HG02885 (cell line): Measurements from ENCODE around the gene PDCD6IP.

Source experiments
- ATAC-seq: cut with Tn5 transposase; IDR thresholded peaks from one replicate; pipeline ENCODE4 v1.9.1; 2021; ENCODE audit warnings: mild to moderate bottlenecking; ENCODE audit not compliant: unreplicated experiment, poor library complexity

The PDCD6IP gene

DNA sequence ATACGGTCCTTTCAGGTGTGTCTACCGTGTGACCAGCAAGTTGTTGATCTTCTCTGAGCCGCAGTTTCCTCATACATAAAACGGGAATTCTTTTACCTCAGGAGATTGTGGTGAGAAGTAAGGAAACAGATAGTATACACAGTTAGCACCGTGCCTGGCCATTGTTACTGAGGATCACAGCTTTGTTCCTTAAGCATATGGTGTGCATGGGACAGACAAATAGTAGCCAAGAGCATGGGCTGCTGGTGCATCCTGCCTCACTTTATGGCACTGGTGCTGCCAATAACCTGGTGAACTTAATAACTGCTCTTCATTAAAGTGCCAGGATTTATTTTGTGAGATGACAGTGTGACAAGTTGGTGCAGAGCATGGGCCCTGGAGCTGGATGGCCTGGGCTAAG lies 86.3 kb downstream of the PDCD6IP start:
- no peak for ATAC-seq

DNA sequence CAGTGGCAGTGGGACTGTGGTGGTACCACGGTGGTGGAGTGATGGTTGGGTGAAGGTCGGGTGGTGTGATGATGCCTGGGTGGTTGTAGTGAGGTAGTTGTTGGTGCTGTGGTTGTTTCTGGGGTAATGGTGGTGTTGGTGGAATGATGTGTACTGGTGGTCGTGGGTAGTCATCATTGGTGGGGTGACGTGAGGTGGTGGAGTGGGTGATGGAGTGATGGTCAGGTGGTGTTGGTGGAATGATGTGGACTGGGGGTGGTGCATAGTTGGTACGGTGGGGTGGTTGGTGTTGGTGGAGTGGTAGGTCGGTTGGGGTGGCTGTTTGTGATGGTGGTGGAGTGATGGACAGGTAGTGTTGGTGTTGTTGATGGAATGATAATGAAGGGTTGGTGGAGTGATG lies 87.1 kb downstream of the PDCD6IP start:
- no peak for ATAC-seq

DNA sequence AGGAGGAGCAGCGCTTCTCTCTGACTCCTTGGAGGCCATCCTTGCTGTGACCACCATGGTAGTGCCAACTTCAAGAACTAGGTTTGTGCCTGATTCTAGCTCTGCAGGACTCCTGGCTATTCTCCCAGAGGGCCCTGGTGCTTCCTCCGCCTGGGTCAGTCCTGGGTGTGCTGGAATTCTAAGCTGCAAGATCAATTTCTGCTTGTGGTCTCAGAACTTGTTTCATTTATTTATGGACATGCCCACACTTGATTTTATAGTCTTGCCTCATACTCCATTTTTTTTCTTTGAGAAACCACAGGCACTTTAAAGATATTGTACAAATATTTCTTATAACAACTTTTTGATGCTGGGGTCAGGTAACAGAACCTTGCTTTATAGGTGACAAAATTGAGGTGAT lies 87.6 kb downstream of the PDCD6IP start:
- no peak for ATAC-seq

DNA sequence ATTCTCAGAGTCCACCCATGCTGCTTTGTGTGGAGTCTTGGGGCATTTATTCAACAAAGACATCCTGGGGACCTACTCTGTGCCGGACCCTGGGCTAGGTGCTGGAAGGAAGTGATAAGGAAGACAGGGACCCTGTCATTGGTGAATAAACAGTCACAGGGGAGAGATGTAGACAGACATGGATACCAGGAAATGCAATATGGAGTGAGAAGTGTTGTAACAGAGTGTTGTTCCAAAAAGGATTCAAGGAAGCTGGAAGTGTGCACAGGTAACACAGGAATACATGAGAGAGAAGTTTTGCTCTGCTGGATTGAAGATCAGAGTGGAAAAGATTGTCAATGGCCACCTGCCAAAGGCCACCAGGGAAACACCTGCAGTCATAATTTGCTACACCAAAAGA lies 89.0 kb downstream of the PDCD6IP start:
- ATAC-seq = no peak

DNA sequence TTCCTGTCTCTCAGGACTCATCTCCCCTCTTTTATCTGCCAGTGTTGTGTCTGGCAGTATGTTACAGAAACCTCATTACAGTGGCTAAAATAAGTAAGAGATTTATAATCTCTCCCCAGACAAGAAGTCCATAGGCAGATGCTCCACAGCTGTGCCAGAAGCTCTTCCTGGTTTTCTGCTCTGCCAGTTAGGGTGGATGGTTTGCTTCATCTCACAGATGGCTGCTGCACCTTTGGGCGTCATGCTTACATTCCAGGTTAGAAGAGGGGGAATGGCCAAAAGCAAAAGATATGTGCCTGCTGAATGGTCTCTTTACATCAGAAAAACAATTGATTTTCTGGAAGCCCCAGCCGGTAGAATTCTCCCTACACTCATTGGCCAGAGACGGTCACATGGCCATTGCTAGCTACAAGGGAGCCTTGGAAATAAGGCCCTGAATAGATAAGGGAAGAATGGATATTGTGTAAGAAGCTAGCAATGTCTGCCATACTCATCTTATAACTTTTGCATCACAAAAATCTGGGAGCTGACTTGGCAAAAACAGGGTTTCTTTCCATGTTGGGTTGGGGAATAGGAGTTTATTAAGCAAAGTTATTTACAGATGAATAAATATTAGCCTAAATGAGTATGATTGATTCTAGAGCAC lies 91.1 kb downstream of the PDCD6IP start:
- ATAC-seq = no peak

DNA sequence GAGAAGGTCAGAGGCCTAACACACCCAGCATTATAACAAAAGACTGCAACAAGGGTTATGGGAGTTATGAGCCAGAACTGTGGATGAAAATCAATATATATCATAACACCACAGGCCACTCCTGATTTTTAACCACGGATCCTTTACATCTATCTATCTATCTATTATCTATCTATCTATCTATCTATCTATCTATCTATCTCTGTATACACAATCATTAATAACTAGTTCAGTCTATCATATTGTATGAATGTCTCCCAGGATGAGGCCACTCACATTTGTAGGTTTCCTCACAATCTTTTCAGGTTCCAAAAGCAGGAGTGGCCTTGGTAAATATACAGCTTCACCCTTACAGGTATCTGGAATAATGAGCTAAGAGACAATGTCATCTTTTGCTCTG lies 94.2 kb downstream of the PDCD6IP start:
- ATAC-seq = no peak

DNA sequence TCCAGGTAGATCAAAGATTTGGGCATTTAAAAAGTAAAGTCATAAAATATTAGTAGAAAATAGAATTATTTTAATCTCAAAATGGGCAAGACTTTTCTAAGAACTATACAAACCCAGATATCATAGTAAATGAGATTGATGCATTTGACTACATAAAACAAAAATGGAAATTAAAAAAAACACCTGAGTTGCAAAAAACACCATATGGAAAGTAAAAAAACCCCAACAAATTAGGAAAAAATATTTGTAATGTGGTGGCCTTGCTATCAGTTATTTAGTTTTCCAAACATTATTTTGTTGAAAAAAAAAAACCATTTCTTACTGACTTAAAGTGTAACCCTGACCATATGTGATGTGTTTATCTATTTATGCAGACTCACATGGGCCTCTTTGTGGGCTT lies 97.2 kb downstream of the PDCD6IP start:
- no peak for ATAC-seq

DNA sequence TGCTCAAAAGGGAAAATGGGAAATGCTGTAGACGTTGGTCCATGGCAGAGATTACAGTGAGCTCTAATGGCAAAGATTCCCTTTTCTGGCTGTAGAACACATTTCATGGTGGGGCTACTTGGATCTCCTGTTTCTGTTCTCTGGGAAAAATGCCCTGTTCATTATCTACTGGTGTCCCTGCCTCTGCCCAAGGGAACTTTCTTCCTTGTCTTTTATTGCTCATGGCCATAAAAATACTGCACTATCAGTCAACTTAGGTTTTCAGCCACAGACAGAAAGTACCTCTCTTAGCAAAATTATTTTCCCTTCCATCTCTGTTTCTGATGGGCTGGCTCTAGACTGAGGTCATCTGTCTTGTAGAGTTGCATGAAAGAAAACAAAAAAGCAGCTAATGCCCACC lies 98.9 kb downstream of the PDCD6IP start:
- ATAC-seq = no peak

DNA sequence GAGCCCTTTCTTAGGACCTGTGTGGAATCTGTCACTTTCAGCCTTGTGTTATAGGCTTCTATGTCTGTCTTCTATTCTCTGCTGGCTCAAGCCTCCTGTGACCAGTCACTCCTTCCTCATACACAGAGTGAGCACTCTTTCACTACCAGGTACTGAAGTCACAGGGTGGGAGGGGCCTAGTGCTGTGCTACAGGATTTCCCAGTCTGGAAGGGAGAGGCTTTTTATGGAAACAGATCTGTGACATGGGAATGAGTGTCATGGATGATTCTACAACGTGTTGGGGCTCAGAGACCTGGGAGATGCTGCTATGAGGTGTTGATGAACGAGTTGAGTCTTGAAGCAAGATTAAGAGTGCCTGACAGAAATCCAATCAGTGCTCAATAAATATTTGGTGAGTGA lies 100.5 kb downstream of the PDCD6IP start:
- no peak for ATAC-seq

DNA sequence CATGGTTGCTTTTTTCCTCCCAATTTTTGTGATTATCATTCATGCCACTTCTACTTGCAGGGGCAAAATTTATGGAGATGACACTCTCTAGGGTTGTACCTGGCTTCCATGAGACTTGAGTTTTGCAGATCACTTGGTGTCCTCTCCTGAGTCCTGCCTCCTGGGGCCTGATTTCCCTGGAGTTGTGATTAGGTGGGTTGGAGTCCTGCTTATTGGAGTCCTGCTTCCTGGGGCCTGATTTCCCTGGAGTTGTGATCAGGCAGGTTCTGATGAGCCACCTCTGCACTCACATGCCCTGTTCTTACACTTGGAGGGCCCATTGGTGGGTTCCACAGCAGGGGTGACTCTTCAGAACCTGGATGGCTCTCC lies 102.0 kb downstream of the PDCD6IP start:
- no peak for ATAC-seq

DNA sequence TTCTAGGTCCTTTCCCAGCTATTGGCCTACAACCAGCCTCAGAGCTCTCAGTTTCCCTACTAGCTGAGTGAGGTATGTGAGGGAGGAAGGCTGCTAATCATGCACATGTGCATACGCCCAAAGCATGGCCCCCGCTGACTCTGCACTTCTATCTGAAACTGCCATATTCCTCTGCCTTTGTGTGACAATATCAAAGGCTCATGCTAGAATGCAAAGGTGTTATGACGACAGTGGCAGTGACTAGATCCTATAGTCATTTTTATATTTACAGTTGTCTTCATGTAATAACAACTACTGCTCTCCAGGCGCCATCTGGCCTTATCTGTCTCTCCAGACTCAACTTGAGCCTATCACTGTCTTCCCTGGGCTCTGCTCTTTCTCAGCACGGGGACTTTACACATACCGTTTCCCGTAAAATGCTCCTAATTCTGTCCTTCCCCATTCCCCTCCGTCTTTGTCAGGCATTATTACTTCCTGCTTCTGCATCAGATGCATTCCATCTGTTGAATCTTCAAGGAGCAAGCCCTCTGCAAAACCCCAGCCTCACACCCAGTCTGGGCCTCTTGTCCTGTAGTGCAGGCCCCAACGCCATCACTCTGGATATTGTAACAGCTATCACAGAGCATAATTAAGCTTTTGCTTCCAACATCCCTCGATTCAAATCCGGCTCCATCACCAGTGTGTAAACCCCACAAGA lies 102.5 kb downstream of the PDCD6IP start:
- no peak for ATAC-seq

DNA sequence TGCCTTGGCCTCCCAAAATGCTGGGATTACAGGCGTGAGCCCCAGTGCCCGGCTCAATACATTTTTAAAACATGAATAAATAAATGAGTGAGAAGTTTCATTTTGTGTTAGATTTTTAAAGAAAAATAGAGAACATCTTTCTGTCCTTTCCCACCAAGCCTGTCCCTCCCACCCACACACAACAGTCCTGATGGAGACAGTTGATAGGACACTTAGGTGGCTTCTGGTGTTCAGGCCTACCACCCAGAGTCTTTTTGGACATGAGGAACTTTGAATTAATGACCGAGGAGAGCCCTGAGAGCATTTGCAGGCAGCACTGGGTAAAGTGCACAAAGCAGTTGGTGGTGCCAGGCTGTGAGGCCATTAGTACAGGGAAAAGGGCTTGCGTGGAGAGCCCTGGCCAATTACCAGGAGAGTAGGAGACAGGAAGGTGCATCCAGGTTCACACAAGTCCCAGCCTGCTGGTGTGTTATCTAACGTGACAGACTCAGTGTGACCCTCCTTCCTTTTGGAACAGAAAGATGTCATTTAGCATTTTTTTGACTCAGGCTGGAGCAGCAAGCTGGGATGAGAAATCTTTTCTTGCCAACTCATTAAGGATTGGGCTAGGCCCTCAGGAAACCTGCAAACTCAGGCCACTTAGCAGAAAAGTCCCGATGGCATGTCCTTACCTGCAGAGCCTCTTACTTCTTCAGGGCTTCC lies 103.6 kb downstream of the PDCD6IP start:
- ATAC-seq = no peak

DNA sequence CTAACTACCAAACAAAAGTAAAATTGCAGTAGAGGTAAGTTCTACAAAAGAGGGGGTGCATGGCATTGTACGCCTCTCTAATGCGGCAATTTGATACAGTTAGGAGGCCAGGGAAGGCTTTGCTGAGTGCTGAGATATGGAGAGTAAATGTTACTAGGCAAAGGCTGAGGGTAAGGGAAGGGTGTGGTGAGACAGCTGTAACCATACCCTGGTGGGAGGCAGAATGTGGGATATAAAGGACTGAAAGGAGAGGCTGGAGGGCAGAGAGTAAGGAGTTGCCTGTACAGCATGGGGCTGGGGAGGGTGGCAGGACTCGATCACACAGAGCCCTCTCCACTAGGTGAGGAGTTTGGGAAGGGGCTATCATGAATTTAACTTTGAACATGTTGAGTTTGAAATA lies 106.3 kb downstream of the PDCD6IP start:
- no peak for ATAC-seq

DNA sequence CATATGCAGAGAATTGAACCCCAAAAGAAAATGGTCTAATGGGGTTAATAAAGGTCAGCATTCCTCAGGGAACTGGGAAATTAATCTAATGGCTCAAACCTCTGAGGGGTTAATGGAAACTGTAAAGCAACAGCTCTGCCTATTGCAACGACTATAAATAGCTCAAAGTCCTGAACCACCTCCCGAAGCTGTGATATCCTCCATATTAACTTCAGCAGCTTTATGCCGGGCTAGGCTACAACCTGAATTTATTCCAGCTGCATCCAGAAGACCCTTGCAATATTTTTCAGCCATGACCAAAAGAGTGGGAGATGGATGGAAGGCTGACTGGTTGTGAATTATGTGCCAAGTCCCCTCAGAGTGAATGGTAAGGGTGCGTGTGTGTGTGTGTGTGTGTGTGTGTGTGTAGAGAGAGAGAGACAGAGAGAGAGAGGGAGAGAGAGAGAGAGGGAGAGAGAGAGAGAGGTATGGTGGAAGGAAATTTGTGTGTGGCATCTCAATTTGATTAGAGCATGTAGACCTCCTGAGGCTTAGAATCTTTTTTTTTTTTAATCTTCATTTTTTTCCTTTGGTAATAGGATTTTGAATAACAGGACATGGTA lies 109.9 kb downstream of the PDCD6IP start:
- ATAC-seq = no peak

DNA sequence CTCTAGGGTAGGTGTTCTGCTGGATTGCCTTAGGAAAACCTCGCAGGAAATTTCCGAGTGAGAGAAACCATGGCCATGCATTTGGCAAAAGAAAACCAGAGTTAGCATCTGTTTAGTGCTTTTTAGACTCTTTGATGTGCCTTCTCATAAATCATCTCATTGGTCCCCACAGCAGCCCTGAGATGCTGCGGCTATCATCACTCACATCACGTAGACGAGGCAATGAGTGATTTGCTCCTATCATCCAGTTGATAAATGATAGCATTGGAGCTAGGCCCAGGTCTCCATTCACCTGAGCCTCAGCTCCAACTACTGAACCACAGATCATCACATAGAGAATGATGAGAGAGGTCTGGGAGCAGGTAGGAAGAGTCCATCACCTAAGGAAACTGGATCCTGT lies 111.1 kb downstream of the PDCD6IP start:
- no peak for ATAC-seq

DNA sequence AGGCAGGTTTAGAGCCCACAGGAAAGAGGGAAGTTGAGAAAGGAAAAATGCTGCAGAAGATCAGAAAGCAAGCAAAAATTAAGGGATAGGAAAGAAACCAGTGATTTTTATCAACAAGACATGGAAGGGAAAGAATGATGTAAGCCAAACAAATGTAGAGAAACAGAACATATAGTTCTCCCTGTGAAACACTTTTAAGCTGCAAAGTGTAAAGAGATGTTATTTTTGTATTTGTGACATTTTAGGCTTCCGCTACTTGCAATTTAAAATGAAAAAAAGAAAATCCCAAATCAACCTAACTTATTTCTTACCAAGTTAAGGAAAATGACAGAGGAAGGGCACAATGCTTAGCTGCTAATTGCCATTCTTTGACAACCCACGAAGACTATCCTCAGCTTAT lies 111.6 kb downstream of the PDCD6IP start:
- ATAC-seq = no peak

DNA sequence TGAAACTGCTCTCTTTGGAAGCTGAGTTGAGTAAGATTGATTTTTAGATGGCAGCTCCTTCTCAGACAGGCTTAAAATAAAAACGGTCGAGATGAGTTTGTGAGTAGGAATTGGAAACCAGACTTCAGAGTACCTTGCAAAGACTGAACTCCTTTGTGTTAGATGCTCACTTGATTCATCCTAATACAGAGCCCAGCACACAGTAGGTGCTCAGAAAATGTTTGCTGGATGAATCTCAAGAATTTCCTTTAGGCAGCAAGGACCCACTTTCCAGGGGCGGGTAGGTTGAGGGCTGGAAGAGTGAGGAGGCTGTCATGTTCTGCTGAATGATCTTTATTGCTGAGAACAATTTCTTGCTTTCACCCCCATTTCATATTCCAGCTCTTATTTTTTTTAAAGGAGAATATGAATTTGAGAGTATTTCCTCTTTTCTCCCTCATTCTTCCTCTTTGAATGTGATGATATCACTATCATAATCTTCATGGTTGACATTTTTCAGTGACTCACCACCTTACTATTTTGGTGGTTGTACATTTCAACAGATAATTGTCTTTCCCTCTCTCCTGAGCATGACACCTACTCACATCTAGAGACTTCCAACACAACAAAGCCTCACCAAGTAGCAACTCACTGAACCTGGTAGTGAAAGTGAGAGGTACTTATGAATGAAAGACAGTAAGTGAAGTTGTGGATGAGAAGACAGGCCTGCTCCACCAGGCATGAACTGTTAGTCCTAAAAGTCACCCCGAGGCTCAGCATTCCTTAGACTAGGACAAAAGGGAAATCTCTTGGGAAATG lies 113.3 kb downstream of the PDCD6IP start:
- no peak for ATAC-seq

DNA sequence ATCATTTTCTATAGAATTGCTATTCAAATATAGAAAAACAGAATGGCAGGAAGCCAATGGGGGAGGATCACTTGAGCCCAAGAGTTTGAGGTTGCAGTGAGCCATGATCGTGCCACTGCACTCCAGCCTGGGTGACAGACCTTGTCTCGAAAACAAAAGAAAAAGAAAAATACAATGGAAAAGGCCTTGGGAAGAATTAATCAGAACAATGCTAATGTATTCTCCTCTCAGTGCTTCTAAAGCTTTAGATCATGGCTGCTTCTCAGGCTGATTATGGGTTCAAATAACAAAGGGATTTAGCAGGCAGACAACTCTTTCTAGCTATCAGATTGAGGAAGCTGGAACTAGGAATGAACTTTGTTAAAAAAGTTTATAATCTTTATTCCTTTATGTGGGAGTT lies 115.8 kb downstream of the PDCD6IP start:
- ATAC-seq = no peak

DNA sequence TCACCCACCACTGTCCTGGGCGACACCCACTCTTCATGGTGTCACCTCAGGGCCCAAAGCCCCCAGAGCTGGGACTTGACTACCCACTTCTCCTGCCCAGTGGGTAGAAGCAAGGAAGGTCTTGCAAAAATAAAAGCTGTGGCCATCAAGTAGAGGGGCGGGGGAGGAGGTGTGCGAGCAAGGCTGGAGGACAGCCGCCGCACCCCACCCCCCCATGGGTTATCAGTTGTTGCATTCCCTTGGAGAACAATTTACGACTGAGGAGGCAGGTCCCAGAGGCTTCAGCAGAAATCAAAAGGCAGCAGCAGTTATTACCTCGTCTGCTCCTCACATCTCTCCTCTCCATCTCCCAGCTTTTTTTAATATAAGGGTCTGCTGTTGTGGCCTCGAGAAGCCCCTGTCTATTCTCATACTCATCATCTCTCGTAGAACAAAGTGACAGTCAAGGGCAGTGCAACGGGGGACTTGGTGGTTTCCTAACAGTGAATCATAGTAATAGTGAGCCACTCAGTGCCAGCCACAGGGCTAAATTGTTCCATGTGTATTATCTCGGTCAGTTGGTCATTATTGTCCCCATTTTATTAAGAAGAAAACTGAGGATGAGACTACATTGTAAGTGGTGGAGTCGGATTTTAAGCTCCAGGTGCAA lies 116.4 kb downstream of the PDCD6IP start:
- no peak for ATAC-seq
